Glutamatergic neuron (in vitro differentiated cells): ENCODE results near the gene ZNF608. TPM values are rescaled to one million over a fixed set of nuclear protein-coding genes. Genes with fewer than 3 reads are reported as not detected.
A peak's percentile ranks its signal among the peaks of the same experiment; 100 is the strongest.

ENCODE experiments used
- DNase-seq: peaks from one replicate; pipeline ENCODE4 v3.0.0; 2022
- H3K27ac Mint-ChIP-seq: one replicate; pipeline ENCODE4 v1.8.0; 2020; ENCODE audit warnings: mild to moderate bottlenecking, mixed read lengths, inconsistent platforms; ENCODE audit not compliant: unreplicated experiment
- H3K27me3 Mint-ChIP-seq: one replicate; pipeline ENCODE4 v1.8.0; 2020; ENCODE audit warnings: mild to moderate bottlenecking, moderate library complexity, mixed read lengths, inconsistent platforms; ENCODE audit not compliant: unreplicated experiment
- H3K36me3 Mint-ChIP-seq: one replicate; pipeline ENCODE4 v1.8.0; 2020; ENCODE audit warnings: mild to moderate bottlenecking, mixed read lengths, inconsistent platforms; ENCODE audit not compliant: unreplicated experiment
- H3K4me1 Mint-ChIP-seq: one replicate; pipeline ENCODE4 v1.8.0; 2020; ENCODE audit warnings: mild to moderate bottlenecking, low read depth, mixed read lengths, inconsistent platforms; ENCODE audit not compliant: unreplicated experiment
- H3K4me3 Mint-ChIP-seq: one replicate; pipeline ENCODE4 v1.8.0; 2020; ENCODE audit warnings: mild to moderate bottlenecking, mixed read lengths, inconsistent platforms; ENCODE audit not compliant: unreplicated experiment
- H3K9me3 Mint-ChIP-seq: one replicate; pipeline ENCODE4 v1.8.0; 2020; ENCODE audit warnings: mild to moderate bottlenecking, moderate library complexity, mixed read lengths, inconsistent platforms; ENCODE audit not compliant: unreplicated experiment
- CTCF ChIP-seq: fragments of 200-600 bp; sonication (generic); IDR thresholded peaks from one replicate; pipeline ENCODE4 v1.5.0; 2021; ENCODE audit not compliant: partially characterized antibody, unreplicated experiment
- total RNA-seq: library from RNA; stranded (reverse); fragmentation: NEBNext Ultra II Directional; extraction: Animal tissue kit (Norgen Biotek cat#: 25700); gene quantifications from one replicate; pipeline ENCODE4 v1.2.1, GENCODE V29; 2021; ENCODE audit not compliant: unreplicated experiment

The ZNF608 gene
- total RNA-seq, 1 donor from 2014 or later = 161 TPM

- no peak overlapping the region for H3K27ac Mint-ChIP-seq
- H3K27me3 Mint-ChIP-seq = no peaks in the 10 kb centered on the region
- no peaks in the 10 kb centered on the region for H3K9me3 Mint-ChIP-seq
- DNase-seq = no peak
- H3K4me1 Mint-ChIP-seq = no peaks in the 10 kb centered on the region
- no peak for TF ChIP-seq CTCF
- no peak overlapping the region for H3K4me3 Mint-ChIP-seq
- no peaks in the 10 kb centered on the region for H3K36me3 Mint-ChIP-seq
Measured at GRCh38 chr5:124780011-124780410, 33.6 kb upstream of the ZNF608 start.

- peaks cover 16% of the 10 kb centered on the region for H3K4me1 Mint-ChIP-seq
- no peaks in the 10 kb centered on the region for H3K36me3 Mint-ChIP-seq
- H3K27ac Mint-ChIP-seq = no peak overlapping the region
- H3K4me3 Mint-ChIP-seq = no peak overlapping the region
- no peaks in the 10 kb centered on the region for H3K9me3 Mint-ChIP-seq
- no peak for TF ChIP-seq CTCF
- H3K27me3 Mint-ChIP-seq = no peaks in the 10 kb centered on the region
- no peak for DNase-seq
Measured at GRCh38 chr5:124773315-124774311, 27.2 kb upstream of the ZNF608 start.

- H3K27me3 Mint-ChIP-seq = no peaks in the 10 kb centered on the region
- no peak for TF ChIP-seq CTCF
- no peaks in the 10 kb centered on the region for H3K9me3 Mint-ChIP-seq
- H3K4me1 Mint-ChIP-seq = peaks cover 16% of the 10 kb centered on the region
- H3K27ac Mint-ChIP-seq = no peak overlapping the region
- H3K4me3 Mint-ChIP-seq = no peak overlapping the region
- no peak for DNase-seq
- no peaks in the 10 kb centered on the region for H3K36me3 Mint-ChIP-seq
Measured at GRCh38 chr5:124772457-124773200, 26.2 kb upstream of the ZNF608 start.

GRCh38 chr5:124771761-124772160, 25.3 kb upstream of the ZNF608 start:
- peaks cover 16% of the 10 kb centered on the region for H3K4me1 Mint-ChIP-seq
- H3K9me3 Mint-ChIP-seq = no peaks in the 10 kb centered on the region
- no peak overlapping the region for H3K4me3 Mint-ChIP-seq
- DNase-seq = no peak
- no peaks in the 10 kb centered on the region for H3K27me3 Mint-ChIP-seq
- H3K27ac Mint-ChIP-seq = peak overlapping the region; percentile 2
- no peaks in the 10 kb centered on the region for H3K36me3 Mint-ChIP-seq
- TF ChIP-seq CTCF = no peak
